ENCODE results near the gene TREML2.
"Not testable (repeated sequence)": the region's sequence is repeated elsewhere in the genome, so short reads cannot be mapped to it uniquely, and the experiment has no call there.

The TREML2 gene

GRCh38 chr6:41208439-41209106 is 7.6 kb upstream of the TREML2 start:
- DNase-seq: no peak

DNA sequence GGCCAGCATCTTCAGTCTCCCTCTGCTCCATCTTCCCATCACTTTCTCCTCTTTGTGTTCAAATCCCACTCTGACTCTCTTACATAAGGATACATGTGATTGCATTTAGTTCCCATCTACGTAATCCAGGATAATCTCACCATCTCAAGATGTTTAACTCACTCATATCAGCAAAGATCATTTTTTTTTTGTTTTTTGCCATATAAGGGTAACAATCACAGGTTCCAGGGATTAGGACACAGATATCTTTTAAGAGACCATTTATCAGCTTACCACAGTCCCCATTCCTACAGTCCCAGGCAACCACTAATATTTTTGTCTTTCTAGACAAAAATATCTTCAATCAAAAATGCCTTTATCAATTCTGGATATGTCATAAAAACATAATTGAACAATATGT is 3.2 kb upstream of the TREML2 start:
- DNase-seq: no peak

- DNase-seq: peak; percentile 62
Observed at GRCh38 chr6:41201764-41202173, 820 bp upstream of the TREML2 start.

DNA sequence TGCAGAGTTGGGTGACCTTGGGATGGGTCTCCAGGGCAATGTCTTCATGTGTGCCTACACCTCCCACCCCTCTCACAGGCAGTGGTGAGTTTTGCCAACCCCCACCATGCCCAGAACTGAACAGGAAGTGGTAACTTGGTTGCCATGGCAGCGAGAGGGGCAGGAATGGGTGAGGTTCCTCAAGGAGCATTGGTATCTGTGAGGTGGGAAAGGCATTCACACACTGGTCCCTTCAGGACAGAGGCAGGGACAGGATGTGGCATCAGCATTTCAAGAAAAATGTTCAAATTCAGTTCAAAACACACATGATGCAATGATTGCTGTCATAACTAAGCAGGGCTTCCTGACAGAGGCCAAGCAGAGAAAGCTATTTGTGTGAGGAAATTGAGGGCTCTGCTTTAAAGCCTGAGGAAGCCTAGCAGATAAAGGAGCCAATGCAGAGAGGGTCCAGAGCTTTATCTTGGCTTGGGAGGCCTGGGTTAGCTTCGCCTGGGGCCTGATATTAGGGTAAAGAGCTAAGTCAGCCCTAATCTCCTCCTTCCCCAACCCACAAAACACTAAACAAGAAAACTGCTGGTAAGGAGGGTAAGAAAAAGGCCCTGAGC is 551 bp downstream of the TREML2 start:
- peak; percentile 86 for DNase-seq

- no peak for DNase-seq
Observed at GRCh38 chr6:41199552-41200246, 1.2 kb downstream of the TREML2 start.

- no peak for DNase-seq
Observed at GRCh38 chr6:41197234-41197633, 3.7 kb downstream of the TREML2 start.

GRCh38 chr6:41194386-41194785 is 6.6 kb downstream of the TREML2 start:
- DNase-seq: no peak

- DNase-seq: no peak
Observed at GRCh38 chr6:41193884-41194283, 7.1 kb downstream of the TREML2 start.

DNA sequence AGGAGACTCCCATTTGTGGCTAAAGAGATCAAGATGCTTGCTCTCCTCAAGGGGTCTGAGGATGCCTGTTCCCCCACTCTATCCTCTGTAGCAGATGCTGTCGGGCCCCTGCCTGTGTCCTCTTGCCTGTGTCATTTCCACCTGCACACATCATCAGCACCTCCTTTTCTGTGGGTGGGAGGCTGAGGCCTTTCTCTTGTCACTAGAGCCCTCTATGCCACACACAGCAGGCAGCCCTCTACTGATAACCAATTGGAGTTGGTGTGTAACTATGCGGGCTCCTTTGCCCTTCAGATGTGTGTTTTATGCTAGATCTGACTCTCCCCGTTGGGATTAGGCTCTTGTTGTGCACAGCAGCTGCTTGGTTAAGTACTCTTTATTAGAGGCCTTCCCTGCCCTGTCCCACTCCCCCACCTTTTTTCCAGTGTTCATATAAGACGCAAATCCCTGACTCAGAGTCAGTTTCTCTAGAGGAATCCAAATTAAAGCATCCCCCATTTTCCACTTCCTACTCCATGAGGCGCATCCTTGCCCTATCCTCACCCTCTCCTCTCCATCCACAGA is 7.7 kb downstream of the TREML2 start:
- DNase-seq: no peak

GRCh38 chr6:41191569-41191968 is 9.4 kb downstream of the TREML2 start:
- no peak for DNase-seq

DNA sequence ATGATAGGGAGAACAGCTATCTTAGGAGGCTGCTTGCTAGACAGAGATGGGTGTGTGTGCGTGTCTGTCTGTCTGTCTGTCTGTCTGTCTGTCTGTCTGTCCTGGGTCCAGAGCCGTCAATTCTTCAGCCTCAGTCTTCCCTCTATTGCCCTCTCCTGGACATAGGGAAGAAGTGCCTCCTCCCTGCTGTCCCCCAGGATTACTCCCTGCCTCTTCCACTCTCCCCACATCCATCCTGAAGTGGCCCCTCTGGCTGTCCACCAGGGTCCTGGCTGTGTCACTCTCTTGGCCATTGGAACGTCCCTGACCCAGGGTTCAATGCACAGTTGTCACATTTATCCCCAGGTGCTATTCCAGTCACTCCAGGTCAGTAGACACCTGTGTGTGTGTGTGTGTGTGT is 10.2 kb downstream of the TREML2 start:
- no peak for DNase-seq

DNA sequence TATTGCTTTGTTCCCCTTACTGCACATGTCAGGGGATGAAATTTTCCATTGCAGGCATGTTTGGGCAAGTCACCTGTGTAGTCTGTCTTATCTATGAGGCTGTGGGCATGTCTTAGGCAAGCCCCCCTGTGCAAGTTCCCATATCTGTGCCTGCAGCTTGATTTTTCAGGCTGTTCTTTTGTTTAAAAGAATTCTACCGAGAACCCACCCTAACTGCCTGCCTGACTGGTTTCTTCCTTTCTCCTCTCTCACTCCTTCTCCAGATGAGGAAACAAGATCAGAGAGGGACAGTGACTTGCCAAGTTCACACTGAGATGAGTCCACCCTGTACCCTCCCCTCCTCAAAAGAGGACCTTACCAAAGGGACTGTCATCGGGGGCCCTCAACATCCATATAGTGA is 11.0 kb downstream of the TREML2 start:
- DNase-seq: no peak

GRCh38 chr6:41189046-41189445 is 11.9 kb downstream of the TREML2 start:
- DNase-seq: not testable (repeated sequence)

- DNase-seq: no peak
Observed at GRCh38 chr6:41187924-41188886, 12.7 kb downstream of the TREML2 start.

GRCh38 chr6:41186031-41186562 is 14.9 kb downstream of the TREML2 start:
- DNase-seq: no peak

- DNase-seq: no peak
Observed at GRCh38 chr6:41184761-41185160, 16.2 kb downstream of the TREML2 start.

DNA sequence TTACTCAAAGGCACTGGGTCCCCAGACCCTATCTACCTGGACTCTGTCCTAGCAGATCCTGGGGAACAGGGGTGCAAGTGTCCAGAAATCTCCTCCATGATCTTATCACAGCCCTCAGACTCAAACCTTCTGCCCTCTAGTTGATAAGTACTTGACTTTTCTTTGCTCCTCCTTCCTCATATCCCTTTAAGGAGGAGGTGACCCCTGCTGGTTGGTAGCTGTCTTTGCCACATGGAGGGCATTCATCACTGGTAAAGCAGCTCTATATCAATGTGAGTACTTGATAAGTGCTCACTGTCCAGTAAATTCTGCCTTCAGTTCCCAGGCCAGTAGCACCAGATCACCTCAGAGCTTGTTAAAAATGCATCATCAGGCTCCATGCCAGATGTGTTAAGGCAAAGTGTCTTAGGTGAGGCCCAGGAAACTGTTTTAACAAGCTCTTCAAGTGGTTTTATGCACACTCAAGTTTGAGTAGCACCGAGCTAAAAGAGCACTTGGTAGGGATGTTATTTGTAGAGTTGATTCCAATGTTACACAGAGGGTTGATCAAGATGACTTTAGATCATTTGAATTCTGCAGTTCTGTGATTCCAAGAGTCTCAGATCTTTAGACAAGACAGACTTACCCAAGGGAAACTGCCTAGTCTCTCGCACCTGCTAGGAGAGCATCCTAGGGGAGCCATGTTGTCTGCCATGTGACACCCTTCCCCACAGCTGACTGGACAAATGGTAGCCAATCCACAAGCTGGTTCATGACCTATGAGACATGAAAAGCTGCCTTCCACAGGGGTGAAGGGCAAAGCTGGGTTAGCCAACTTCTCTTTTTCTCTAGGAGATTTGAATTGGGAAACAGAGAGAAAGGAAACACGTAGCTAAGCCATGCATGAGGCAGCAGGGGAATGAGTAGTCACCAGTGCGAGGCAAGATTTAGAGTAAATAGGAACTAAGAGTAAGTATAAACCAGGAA is 18.6 kb downstream of the TREML2 start:
- peak; percentile 82 for DNase-seq

GRCh38 chr6:41181566-41181965 is 19.4 kb downstream of the TREML2 start:
- no peak for DNase-seq

DNA sequence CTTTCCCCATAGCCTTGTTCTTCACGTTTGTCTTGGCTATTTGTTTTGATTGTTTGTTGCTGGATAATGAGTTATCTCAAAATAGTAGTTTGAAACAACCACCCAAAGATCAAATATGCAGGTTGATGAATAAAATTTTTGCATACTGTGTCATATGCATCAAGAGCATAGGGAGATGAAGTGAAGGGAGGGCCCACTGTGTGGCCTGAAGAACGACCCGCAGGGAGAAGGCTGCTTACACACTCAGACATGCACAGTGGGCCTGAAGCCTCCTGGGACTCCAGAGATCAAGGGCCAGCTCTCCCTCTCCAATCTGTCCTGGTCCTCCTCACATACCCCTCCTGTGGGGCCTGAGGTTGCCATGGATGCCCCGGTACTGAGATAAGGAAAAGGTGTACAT is 21.8 kb downstream of the TREML2 start:
- no peak for DNase-seq

GRCh38 chr6:41177695-41178094 is 23.3 kb downstream of the TREML2 start:
- DNase-seq: no peak

DNA sequence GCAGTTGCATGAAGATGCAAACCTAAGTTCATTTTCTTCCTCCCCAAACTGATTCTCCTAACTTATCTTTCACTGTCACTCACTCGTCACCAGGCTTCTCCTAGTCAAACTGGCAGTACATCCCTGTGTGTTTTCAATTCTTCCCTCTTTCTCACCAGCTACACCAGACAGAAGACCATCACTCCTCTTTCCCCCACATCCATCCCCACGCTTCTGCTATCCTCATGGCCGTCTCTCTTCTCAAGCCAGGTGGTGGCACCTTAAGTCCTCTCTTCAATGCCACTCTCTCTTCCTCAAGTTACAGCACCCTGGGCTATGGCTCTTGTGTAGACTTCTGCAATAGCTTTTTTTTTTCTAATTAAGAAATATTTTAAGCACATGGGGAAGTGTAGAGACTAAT is 23.7 kb downstream of the TREML2 start:
- no peak for DNase-seq

Data from GDM1 (cell line).